IMR-90 (cell line): ENCODE measurements around the gene OBP2B.

Experiments
- MXI1 ChIP-seq: IDR thresholded peaks from 2 replicates; pipeline ENCODE4 v1.6.1; 2012; ENCODE audit warnings: low read depth, mild to moderate bottlenecking, low read length, moderate library complexity, borderline replicate concordance
- POLR2A ChIP-seq: IDR thresholded peaks from 2 replicates; pipeline ENCODE4 v1.6.1; 2012; ENCODE audit warnings: mild to moderate bottlenecking, low read depth, low read length
- RAD21 ChIP-seq: IDR thresholded peaks from 2 replicates; pipeline ENCODE4 v1.6.1; 2012; ENCODE audit warnings: low read length, improper control_type of control experiment
- TF ChIP-seq, protein P1 (sequence below): conservative IDR thresholded peaks from 2 replicates; pipeline ENCODE4 v1.5.1; 2012; ENCODE audit warnings: mild to moderate bottlenecking, low read depth, low read length, improper control_type of control experiment

- TF ChIP-seq RAD21 = no peak
- TF ChIP-seq, protein P1, sequence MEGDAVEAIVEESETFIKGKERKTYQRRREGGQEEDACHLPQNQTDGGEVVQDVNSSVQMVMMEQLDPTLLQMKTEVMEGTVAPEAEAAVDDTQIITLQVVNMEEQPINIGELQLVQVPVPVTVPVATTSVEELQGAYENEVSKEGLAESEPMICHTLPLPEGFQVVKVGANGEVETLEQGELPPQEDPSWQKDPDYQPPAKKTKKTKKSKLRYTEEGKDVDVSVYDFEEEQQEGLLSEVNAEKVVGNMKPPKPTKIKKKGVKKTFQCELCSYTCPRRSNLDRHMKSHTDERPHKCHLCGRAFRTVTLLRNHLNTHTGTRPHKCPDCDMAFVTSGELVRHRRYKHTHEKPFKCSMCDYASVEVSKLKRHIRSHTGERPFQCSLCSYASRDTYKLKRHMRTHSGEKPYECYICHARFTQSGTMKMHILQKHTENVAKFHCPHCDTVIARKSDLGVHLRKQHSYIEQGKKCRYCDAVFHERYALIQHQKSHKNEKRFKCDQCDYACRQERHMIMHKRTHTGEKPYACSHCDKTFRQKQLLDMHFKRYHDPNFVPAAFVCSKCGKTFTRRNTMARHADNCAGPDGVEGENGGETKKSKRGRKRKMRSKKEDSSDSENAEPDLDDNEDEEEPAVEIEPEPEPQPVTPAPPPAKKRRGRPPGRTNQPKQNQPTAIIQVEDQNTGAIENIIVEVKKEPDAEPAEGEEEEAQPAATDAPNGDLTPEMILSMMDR = no peak
- no peak for TF ChIP-seq POLR2A
- no peak for TF ChIP-seq MXI1
These were observed 8.4 kb downstream of the OBP2B start for GRCh38 chr9:133200631-133201030.
